PC-3 (cell line): ENCODE results near the gene VWA8.

Source experiments
- CTCF ChIP-seq: fragments of 300-600 bp; sonication (generic); conservative IDR thresholded peaks from 2 replicates; pipeline ENCODE4 v1.5.1; 2017; ENCODE audit warnings: antibody characterized with exemption, low read depth, mild to moderate bottlenecking, low read length
- EZH2 ChIP-seq: fragments of 300-600 bp; sonication (generic); IDR thresholded peaks from one replicate; pipeline ENCODE4 v1.6.1; 2017; ENCODE audit warnings: antibody characterized with exemption, mild to moderate bottlenecking, low read length; ENCODE audit not compliant: unreplicated experiment

GRCh38 chr13:41547251-41548000, 413.5 kb downstream of the VWA8 start:
- no peak for TF ChIP-seq EZH2
- no peak for TF ChIP-seq CTCF
